WI38 (cell line): Measurements from ENCODE around the gene TTYH2.
"Not testable (repeated sequence)": the region's sequence is repeated elsewhere in the genome, so short reads cannot be mapped to it uniquely, and the experiment has no call there.

Experiments used
- H3K4me3 ChIP-seq: 2 replicates; pipeline ENCODE4 v1.5.1; 2011; ENCODE audit warnings: low read depth, mild to moderate bottlenecking, control low read depth, low read length
- TF ChIP-seq, protein P1 (sequence below): IDR thresholded peaks from 2 replicates; pipeline ENCODE4 v1.5.1; 2012; ENCODE audit warnings: low read depth, mild to moderate bottlenecking, control low read depth, low read length

The TTYH2 gene

DNA sequence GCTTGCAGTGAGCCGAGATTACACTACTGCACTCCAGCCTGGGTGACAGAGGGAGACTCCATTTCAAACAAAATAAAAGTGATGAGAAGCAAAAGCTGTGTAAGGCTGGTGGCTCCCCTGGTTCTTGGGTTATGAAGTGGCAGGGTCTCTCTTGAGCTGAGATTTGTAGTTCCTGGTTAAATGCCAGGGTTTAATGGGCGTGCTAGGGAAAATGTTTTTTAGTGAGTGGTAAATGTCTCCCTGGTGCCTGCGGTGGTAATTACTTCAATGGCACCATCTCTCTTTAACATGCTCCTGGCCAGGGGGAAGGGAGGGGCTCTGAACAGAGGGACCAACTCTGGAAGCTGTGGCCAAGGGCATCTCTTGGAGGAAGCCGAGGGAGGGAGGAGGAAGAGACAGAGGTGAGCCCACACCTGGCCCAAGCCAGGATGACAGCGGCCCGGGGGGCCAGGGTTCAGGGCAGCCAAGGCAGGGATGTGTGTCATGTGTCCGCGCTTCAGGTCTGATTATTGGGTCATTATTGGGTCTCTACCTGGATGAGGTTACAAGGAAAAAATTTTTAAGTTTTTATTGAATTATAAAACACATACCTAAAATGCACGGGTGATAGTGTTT lies 27.7 kb upstream of the TTYH2 start:
- TF ChIP-seq, protein P1, sequence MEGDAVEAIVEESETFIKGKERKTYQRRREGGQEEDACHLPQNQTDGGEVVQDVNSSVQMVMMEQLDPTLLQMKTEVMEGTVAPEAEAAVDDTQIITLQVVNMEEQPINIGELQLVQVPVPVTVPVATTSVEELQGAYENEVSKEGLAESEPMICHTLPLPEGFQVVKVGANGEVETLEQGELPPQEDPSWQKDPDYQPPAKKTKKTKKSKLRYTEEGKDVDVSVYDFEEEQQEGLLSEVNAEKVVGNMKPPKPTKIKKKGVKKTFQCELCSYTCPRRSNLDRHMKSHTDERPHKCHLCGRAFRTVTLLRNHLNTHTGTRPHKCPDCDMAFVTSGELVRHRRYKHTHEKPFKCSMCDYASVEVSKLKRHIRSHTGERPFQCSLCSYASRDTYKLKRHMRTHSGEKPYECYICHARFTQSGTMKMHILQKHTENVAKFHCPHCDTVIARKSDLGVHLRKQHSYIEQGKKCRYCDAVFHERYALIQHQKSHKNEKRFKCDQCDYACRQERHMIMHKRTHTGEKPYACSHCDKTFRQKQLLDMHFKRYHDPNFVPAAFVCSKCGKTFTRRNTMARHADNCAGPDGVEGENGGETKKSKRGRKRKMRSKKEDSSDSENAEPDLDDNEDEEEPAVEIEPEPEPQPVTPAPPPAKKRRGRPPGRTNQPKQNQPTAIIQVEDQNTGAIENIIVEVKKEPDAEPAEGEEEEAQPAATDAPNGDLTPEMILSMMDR = no peak
- H3K4me3 ChIP-seq = no peak overlapping the region

DNA sequence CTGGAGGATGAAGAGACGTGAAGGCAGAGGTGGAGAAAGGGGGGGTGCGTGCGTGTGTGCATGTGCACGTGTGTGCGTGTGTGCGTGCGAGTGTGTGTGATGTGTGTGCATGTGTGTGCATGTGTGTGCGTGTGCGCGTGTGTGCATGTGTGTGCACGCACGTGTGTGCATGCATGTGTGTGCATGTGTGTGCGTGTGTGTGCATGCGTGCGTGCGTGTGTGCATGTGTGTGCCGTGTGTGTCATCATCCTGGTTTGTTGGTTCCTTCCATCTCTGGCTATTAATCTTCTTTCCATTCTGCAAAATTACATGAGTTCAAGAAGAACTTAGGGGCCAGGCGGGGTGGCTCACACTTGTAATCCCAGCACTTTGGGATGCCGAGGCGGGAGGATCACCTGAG lies 26.9 kb upstream of the TTYH2 start:
- H3K4me3 ChIP-seq = no peak overlapping the region
- TF ChIP-seq, protein P1 = no peak

DNA sequence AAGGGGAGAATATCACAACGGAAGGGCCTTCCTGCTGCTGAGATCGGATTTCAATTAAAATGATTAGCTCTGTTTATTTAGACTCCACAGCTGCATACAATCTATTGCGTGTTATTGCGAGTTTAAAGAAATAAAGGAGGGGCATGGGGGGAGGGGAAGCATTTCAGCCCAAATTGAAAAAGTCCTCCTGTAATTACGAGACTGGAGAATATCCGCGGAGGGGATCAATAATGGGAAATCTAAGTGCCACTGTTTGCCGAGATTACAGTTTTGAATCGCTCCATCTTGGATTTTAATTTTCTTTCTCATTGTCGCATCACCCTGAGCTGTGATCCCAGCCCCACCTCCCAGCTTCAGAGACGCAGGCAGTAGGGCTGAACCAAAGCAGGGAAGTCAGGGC lies 25.6 kb upstream of the TTYH2 start:
- TF ChIP-seq, protein P1 = no peak
- H3K4me3 ChIP-seq = no peak overlapping the region

DNA sequence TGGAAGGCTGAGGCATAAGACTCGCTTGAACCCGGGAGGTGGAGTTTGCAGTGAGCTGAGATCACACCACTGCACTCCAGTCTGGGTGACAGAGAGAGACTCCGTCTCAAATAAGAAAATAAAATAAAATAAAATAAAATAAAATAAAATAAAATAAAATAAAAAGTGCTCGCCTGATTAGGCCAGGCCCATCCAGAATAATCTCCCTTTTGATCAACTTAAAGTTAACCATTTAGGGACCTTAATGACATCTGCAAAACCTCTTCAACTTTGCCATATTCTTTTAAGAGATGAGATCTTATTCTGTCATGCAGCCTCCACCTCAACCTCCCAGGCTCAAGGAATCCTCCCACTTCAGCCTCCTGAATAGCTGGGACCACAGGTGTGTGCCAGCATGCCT lies 24.7 kb upstream of the TTYH2 start:
- H3K4me3 ChIP-seq = not testable (repeated sequence)

DNA sequence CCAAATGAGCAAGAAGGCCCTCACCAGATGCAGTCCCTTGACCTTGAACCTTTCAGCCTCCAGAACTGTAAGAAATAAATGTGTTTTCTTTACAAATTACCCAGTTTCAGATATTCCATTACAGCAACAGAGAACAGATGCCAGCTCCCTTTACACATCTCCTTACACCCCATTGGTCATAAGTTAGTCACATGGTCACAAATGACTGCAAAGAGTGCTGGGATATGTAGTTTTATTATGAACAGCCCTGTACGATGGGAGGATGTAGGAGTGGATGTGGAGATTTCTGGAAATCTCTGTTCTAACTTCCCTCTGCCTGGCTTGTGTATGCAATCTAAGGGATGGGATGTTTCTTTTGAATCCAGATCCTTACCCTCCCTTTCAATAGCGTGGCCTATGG lies 23.2 kb upstream of the TTYH2 start:
- H3K4me3 ChIP-seq = no peak overlapping the region
- TF ChIP-seq, protein P1 = no peak

DNA sequence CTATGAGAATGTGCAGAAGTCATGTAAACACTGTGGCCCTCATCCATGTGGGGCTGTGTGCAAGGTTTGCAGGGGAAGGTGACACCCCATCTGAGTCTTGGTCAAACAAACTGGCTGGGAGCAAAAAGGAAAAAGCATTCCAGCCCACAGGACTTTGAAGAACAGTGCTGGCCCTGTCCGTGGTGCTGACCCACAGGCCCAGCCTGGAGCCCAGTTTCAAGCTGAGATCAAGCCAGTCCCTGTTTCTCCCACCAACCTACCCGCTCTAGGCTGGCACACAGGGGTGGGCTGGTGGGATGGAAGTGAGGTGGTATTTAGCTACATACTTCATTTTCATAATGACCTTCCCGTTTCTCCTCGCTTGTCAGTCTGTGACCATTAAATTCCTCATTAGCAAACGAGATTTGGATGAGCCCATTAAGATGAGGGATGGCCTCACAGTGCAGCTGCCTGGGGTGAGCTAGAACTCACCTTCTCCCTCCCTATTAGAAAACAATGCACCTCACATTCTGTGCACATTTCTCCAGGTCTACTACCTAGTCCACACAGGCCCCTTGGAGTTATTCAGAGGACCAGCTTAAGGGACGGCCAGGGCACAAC lies 22.5 kb upstream of the TTYH2 start:
- no peak overlapping the region for H3K4me3 ChIP-seq
- TF ChIP-seq, protein P1 = no peak

DNA sequence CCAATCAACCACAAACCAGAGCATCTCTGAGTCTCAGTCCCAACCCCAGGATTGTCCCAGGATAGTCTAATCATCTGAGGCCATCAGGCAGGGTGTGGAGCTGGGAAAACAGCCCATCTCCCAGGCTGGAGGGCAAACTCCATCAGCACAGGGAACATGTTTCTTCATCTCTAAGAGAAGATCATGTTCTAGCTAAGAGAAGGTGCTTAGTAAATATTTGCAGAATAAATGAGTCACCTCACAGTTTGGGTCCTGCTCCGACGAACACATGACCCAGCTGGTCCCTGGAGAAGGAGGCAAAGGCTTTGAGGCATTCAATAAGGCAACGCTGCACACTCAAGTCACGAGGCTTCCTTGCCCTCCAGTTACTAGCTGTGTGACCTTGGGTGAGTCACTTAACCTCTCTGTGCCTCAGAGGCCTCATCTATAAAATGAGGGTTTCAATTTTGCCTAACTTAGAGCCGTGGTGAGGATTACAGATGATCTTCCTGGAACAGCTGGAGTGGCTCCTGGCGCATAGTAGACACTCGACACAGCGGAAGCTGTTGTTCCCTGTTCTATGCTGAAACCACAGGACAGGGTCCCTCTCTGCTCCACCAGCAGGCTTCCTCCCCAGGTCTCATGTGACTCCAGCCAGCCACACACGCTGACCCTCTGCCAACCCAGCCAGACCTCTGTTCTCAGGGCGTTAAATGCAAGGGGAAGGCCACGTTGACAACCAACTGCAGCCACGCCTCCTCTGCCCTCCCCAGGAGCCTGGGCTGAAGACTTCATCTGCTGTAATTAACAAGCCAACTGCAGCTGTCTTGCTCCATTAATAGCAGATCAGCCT lies 20.2 kb upstream of the TTYH2 start:
- TF ChIP-seq, protein P1 = no peak
- H3K4me3 ChIP-seq = no peak overlapping the region
